Thymus (tissue), 11 donors: ENCODE results near the gene LHFPL2. TPM values are rescaled to one million over a fixed set of nuclear protein-coding genes. Genes with fewer than 3 reads are reported as not detected.

ENCODE experiments used
- DNase-seq, 9 donors: peaks; one replicate each; pipeline ENCODE4 v3.0.0-alpha.2; 2013; ENCODE audit warnings: low spot score in 9 of 9, low read depth in 6 of 9, missing footprints in 1 of 9
- H3K27ac ChIP-seq, 2 donors: one replicate each; pipeline ENCODE4 v1.5.1; 2013; ENCODE audit warnings: control low read depth in 1 of 2, low read depth in 1 of 2, low read length in 1 of 2, mild to moderate bottlenecking in 1 of 2, moderate library complexity in 1 of 2
- H3K27me3 ChIP-seq, 2 donors: one replicate each; pipeline ENCODE4 v1.5.1; 2013; ENCODE audit warnings: low read length in 1 of 2; ENCODE audit not compliant: control insufficient read depth in 2 of 2, insufficient read depth in 1 of 2
- H3K36me3 ChIP-seq, 2 donors: one replicate each; pipeline ENCODE4 v1.5.1; 2013; ENCODE audit warnings: low read length in 1 of 2, mild to moderate bottlenecking in 1 of 2, moderate library complexity in 1 of 2; ENCODE audit not compliant: control insufficient read depth in 2 of 2, insufficient read depth in 2 of 2
- H3K4me1 ChIP-seq, 2 donors: one replicate each; pipeline ENCODE4 v1.5.1; 2013; ENCODE audit warnings: low read length in 2 of 2; ENCODE audit not compliant: control insufficient read depth in 2 of 2, insufficient read depth in 2 of 2
- H3K4me3 ChIP-seq, 2 donors: one replicate each; pipeline ENCODE4 v1.5.1; 2013; ENCODE audit warnings: low read length in 2 of 2, control low read depth in 1 of 2, mild to moderate bottlenecking in 1 of 2
- H3K9me3 ChIP-seq, 2 donors: one replicate each; pipeline ENCODE4 v1.5.1; 2013; ENCODE audit warnings: low read length in 1 of 2, mild to moderate bottlenecking in 1 of 2; ENCODE audit not compliant: control insufficient read depth in 2 of 2, insufficient read depth in 1 of 2
- WGBS: extraction: QIAGEN DNeasy Blood & Tissue Kit; methylation state at CpG from one replicate; pipeline ENCODE4 v1.1.7; 2013; 5-methylcytosine and 5-hydroxymethylcytosine counted together
- polyA plus RNA-seq: library from polyadenylated mRNA; stranded (reverse); fragments of 200-250 nt; gene quantifications from one replicate; pipeline ENCODE4 v1.2.3, GENCODE V29; 2013
- total RNA-seq: library from RNA; stranded (reverse); fragments of 120-200 nt; gene quantifications from one replicate; pipeline ENCODE4 v1.2.4, GENCODE V29; 2013
- donor health status: healthy.

LHFPL2 gene
- total and polyA plus RNA-seq, 2 donors, result 9.1 to 21.4 TPM

DNA sequence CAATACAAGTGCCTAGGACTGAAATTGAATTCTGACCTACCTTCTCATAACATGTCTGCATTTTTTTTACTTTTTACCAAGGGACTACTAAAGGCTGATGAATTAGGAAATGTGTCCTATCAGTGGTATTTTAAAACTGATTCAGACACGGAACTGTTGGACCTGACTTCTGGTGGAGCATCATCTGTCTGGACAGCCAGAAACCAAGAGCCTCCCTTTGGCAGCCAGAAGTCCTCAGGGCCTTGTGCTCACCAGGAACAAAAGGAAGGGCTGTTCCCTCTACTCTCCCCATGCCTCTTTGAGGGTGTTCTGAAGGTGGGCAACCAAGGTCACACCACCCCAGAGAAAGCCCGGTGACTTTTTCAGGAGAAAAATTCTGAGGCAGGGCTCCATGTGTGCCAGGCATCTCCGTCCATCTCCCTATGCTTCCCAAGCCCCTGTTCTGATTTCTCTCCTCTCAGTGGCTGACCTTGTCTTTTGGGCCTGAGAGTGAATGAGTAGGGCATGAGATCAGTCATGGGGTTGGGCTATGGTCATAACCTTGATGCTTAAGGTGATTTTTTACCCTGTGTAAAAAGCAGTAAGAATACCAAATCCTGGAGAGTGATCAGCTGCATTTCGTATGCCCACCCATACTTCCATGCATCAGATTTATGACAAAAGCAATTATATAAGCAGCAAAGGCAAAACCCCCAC lies 144.5 kb downstream of the LHFPL2 start:
- peak overlapping the region in 1 of 2 donors; percentile 81 for H3K27ac ChIP-seq
- peaks cover 0 to 19% of the 10 kb centered on the region in 2 donors for H3K4me1 ChIP-seq
- no peak overlapping the region for H3K4me3 ChIP-seq
- peaks cover 0 to 2% of the 10 kb centered on the region in 2 donors for H3K9me3 ChIP-seq
- no peaks in the 10 kb centered on the region for H3K36me3 ChIP-seq
- H3K27me3 ChIP-seq, result peaks cover 2 to 6% of the 10 kb centered on the region in 2 donors
- DNase-seq, result no peak
- 95% methylated on average over 4 of the region's 4 CpGs for WGBS

DNA sequence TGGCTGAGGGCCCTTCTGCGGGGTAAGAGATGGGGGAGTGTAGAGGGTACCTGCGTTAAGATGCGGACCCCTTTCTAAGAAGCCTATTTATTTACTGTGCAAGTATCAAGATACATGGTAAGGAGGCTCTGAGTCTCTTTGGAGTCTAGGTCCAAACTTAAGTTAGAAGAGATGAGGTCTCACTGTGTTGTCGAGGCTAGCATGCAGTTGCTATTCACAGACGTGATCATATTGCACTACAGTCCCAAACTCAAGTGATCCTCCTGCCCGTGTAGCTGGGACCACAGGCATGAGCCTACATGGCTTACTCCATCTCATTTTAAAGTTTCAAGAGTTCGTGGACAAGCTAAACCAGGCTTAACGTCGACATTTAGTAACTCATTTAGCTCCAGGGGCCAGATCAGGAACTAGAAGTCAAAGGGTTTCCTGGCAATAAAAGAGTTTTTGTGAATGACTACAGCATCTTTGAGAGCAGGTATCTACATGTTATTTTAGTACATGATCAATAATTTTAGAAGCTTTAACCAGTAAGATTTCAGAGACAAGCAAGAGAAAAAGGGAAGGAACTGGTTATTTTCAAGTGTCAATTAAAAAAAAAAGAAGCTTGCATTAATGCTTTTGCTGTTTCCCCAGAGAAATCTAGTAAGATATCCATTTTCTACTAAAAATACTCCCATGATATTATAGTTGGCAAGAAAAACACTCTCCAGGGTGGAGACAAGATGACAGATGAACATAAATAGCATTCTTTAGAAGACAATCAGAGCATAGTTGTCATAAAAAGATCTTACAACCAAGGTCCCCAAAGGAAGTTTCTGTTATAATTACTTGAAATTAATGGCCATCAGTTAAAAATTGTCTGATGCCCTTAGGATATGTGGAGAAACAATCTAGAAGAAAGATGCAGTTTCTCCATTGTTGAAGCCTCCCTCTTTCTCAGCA lies 146.9 kb downstream of the LHFPL2 start:
- peaks cover 0 to 2% of the 10 kb centered on the region in 2 donors for H3K9me3 ChIP-seq
- no peaks in the 10 kb centered on the region for H3K36me3 ChIP-seq
- peaks cover 0 to 26% of the 10 kb centered on the region in 2 donors for H3K4me1 ChIP-seq
- H3K4me3 ChIP-seq, result no peak overlapping the region
- no peak for DNase-seq
- 62% methylated on average over 9 of the region's 9 CpGs for WGBS
- no peak overlapping the region for H3K27ac ChIP-seq
- H3K27me3 ChIP-seq, result no peaks in the 10 kb centered on the region

DNA sequence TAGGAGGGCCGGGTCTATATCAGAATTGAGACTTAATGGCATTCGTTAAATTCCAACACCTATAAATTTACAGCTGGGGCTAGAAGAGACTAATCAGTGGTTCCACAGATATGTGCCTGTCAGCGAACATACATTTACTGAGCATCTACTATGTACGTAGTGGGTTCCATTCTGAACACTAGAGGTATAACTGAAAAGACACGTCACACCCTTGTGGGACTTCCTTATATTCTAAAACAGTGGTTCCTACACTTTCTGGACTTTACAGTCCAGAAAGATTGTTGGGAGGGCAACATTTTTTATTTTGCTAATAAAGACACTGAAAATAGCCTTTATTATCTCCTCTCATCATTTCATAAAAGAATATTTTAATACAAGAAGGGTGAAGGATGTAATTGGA lies 147.7 kb downstream of the LHFPL2 start:
- H3K27ac ChIP-seq, result no peak overlapping the region
- WGBS, result 99% methylated on average over 5 of the region's 5 CpGs
- H3K4me3 ChIP-seq, result no peak overlapping the region
- peaks cover 0 to 24% of the 10 kb centered on the region in 2 donors for H3K4me1 ChIP-seq
- DNase-seq, result no peak
- H3K27me3 ChIP-seq, result no peaks in the 10 kb centered on the region
- peaks cover 0 to 2% of the 10 kb centered on the region in 2 donors for H3K9me3 ChIP-seq
- no peaks in the 10 kb centered on the region for H3K36me3 ChIP-seq

DNA sequence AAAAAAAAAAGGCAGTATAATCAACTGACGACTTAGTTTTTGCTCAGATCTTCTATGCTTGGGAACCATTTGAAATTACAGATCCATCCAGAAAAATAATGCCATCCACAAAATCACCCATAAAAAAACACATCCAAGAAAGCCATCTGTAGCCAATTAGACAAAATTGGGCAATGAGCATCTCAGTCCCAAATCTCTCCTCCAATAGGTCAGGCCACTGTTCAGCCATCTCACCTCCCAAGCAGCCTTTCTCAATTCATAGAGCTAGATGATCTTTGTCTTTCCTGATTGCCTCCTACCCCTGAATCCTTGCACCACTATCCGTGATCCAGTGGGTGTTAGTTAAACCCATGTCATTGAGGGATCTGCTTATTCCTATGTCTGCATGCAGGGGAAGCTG lies 148.5 kb downstream of the LHFPL2 start:
- Histone ChIP-seq H3K4me3 (no peak overlapping the region), H3K36me3 (no peaks in the 10 kb centered on the region), H3K9me3 (peaks cover 0 to 2% of the 10 kb centered on the region in 2 donors), H3K4me1 (peaks cover 0 to 22% of the 10 kb centered on the region in 2 donors), H3K27ac (no peak overlapping the region), H3K27me3 (no peaks in the 10 kb centered on the region)
- over 99% methylated on average over 2 of the region's 2 CpGs for WGBS
- DNase-seq, result no peak

DNA sequence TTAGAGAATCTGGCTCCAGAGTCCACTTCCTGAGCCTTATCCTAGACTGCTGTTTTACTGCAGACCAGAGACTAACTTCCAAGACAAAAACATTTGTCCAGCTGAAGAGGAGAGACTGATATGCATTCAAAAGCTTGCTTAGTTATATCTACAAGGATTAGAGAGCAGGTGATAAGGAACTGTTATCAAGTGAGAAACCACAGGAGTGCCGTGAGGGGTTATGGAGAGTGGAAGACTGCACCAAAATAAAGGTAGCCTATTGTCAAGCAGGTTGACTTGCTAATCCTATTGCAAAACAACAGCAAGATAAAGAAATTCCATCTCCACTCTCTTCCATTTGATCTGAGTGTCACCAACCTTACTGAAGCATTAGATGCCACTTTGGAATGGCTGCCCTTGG lies 149.1 kb downstream of the LHFPL2 start:
- Histone ChIP-seq H3K4me1 (peaks cover 0 to 17% of the 10 kb centered on the region in 2 donors), H3K27me3 (no peaks in the 10 kb centered on the region), H3K4me3 (no peak overlapping the region), H3K36me3 (no peaks in the 10 kb centered on the region), H3K9me3 (no peaks in the 10 kb centered on the region), H3K27ac (no peak overlapping the region)
- DNase-seq, result no peak
- 56% methylated on average over 1 of the region's 1 CpG for WGBS

DNA sequence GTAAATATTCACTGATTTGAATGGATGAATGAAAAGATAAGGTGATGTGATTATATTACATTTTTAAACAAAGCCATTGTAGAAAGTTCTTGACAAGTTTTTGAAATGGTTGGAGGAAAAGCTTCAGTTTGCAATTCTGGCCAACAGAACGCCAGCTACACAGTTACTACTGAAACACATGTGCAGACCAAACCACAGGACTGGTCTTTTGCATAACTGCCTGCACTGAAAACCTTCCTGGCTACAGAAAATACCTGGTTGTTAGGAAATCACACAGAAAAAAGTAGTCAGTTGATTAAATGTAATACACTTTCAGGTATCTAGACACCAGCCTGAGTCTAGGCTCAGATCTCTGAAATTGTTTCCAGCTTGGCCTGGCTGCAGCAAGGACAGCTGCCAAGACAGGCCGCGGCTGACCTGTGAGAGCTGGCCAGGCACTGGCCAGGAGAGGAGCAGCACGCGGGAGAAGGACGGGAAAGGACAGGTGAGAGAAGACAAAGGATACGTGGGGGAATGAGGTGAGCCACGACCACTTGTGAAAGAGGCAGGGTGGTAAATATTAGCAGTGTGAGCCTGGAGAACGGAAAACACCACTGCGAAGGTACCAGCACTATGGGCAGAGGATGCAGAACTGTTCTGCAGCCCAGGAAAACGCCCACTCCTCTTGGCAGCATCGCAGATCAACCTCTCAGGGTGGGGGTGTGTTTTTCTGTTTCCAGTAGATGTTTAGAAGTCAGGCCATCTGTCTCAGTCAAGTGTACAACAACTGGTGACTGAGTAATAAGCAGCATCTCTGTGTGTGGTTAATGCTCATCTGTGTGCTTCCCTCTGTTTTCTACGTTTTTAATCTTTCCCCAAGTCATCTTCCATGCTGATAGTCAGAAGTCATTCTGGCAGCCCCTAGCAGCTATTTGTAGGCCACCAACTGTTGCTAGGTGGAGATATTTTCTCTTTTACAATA lies 150.7 kb downstream of the LHFPL2 start:
- H3K27me3 ChIP-seq, result no peaks in the 10 kb centered on the region
- DNase-seq, result no peak
- no peaks in the 10 kb centered on the region for H3K9me3 ChIP-seq
- H3K27ac ChIP-seq, result no peak overlapping the region
- H3K4me1 ChIP-seq, result peaks cover 0 to 16% of the 10 kb centered on the region in 2 donors
- H3K36me3 ChIP-seq, result no peaks in the 10 kb centered on the region
- no peak overlapping the region for H3K4me3 ChIP-seq
- 61% methylated on average over 13 of the region's 13 CpGs for WGBS

DNA sequence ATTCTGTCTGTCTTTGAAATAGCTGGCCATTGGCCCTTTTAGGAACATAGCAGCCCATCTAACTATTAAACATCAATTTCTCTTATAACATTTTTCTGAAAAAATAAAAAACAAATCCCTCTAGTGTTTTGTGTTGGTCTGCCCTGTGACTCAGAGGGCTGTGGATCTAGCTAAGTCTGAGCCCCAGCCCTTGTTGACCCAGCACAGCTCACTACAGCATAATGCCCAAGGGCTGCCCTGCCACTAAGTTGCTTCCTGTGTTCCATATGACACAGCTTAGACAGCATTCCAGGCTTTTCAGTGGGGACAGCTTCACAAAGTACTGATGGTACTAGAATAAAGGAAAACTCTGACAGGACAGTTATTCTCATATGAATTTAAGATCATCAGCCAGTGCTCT lies 152.2 kb downstream of the LHFPL2 start:
- H3K27me3 ChIP-seq, result no peaks in the 10 kb centered on the region
- H3K27ac ChIP-seq, result no peak overlapping the region
- H3K4me3 ChIP-seq, result no peak overlapping the region
- H3K9me3 ChIP-seq, result no peaks in the 10 kb centered on the region
- H3K36me3 ChIP-seq, result no peaks in the 10 kb centered on the region
- no peak for DNase-seq
- peaks cover 0 to 16% of the 10 kb centered on the region in 2 donors for H3K4me1 ChIP-seq

DNA sequence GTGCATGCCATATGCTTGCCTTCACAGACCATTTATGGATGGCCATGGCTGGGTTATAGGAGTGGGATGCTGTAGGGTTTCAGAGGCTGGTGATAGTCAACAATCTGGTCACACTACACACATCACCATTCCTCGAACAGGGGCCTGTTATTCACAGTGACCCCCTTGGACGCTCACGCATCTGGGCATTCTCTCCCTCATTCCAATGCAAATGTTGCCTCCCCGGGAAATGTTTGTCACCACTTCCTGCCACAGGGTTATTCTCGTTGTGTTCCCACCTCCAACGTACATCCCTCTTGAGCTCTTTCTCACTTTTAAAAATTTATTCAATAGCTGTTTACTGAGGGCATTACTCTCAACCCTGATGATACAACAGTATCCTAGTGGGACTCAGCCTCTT lies 152.8 kb downstream of the LHFPL2 start:
- DNase-seq, result no peak
- 28% methylated on average over 6 of the region's 6 CpGs for WGBS
- peaks cover 0 to 16% of the 10 kb centered on the region in 2 donors for H3K4me1 ChIP-seq
- no peaks in the 10 kb centered on the region for H3K9me3 ChIP-seq
- H3K36me3 ChIP-seq, result no peaks in the 10 kb centered on the region
- H3K4me3 ChIP-seq, result no peak overlapping the region
- no peak overlapping the region for H3K27ac ChIP-seq
- H3K27me3 ChIP-seq, result no peaks in the 10 kb centered on the region
